D721Med (cell line): ENCODE data around the gene SMAD3.
"Not testable (repeated sequence)": the region's sequence is repeated elsewhere in the genome, so short reads cannot be mapped to it uniquely, and the experiment has no call there.

Experiments used
- DNase-seq: peaks from one replicate; pipeline ENCODE4 v3.0.0; 2011; ENCODE audit warnings: low spot score; ENCODE audit not compliant: insufficient read length
- FAIRE-seq: peaks from 2 replicates; lab custom pipeline; 2011; peaks lifted over from hg19 to GRCh38; lab: Jason Lieb, UNC
- TF ChIP-seq, protein P1 (sequence below): IDR thresholded peaks from 2 replicates; pipeline ENCODE4 v1.5.1; 2012; ENCODE audit warnings: mild to moderate bottlenecking, control low read depth; ENCODE audit not compliant: insufficient read depth; ENCODE audit errors: missing control alignments

The SMAD3 gene

DNA sequence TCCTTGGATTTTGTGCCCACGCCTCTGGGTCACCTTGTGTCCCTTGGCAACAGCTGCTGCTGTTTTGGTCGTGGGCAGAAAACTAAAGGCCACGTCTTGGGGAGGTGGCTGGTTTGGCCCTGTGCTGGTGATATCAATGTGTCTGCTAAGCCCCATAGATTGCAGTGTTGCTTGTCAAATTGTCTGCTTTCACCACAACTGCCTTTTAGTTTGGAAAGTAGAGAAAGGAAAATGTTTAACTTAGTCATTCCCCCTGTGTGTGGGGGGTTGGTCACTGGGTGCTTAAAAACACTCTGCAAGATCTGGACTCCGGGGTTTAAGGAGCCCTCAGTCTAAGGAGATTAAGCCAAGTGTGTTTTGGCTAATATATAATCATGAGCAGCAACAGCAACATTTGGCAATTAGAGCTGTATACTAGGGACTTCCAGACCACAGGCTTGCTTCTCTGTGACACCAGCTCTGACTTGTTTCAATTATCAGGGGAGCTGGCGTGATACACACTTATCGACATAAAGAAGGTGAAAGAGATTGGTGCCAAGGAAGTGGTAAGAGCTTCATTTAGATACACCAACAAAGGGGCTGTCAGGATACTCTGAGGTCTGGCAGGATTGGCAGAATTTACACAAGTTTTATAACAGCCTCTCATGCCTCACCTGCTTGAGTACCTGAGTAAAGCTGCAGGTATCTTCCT, 3.5 kb downstream of the SMAD3 start:
- no peak for DNase-seq
- FAIRE-seq: no peak

DNA sequence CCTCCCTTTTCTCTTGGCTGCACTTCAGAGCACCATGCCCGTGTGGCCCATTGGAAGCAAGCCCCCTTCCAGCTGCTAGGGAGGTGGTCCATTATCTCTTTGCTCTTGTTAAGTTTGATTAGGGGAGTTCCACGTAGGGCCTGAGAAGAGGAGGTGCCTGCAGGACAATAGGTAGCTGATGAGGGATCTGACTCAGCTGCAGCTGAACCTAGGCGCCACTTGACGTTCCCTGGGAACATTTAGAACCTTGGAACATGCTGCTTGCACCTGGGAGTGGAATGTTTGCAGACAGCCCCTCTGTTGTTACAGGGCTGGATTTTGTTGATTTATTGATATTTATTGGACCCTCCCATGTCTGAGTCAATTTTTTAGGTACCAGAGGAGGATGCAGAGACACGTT, 4.7 kb downstream of the SMAD3 start:
- TF ChIP-seq, protein P1, sequence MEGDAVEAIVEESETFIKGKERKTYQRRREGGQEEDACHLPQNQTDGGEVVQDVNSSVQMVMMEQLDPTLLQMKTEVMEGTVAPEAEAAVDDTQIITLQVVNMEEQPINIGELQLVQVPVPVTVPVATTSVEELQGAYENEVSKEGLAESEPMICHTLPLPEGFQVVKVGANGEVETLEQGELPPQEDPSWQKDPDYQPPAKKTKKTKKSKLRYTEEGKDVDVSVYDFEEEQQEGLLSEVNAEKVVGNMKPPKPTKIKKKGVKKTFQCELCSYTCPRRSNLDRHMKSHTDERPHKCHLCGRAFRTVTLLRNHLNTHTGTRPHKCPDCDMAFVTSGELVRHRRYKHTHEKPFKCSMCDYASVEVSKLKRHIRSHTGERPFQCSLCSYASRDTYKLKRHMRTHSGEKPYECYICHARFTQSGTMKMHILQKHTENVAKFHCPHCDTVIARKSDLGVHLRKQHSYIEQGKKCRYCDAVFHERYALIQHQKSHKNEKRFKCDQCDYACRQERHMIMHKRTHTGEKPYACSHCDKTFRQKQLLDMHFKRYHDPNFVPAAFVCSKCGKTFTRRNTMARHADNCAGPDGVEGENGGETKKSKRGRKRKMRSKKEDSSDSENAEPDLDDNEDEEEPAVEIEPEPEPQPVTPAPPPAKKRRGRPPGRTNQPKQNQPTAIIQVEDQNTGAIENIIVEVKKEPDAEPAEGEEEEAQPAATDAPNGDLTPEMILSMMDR: no peak
- FAIRE-seq (no peak), DNase-seq (no peak)

More for the DNA sequence above, 3.5 kb downstream of the SMAD3 start:
- TF ChIP-seq, protein P1: no peak

DNA sequence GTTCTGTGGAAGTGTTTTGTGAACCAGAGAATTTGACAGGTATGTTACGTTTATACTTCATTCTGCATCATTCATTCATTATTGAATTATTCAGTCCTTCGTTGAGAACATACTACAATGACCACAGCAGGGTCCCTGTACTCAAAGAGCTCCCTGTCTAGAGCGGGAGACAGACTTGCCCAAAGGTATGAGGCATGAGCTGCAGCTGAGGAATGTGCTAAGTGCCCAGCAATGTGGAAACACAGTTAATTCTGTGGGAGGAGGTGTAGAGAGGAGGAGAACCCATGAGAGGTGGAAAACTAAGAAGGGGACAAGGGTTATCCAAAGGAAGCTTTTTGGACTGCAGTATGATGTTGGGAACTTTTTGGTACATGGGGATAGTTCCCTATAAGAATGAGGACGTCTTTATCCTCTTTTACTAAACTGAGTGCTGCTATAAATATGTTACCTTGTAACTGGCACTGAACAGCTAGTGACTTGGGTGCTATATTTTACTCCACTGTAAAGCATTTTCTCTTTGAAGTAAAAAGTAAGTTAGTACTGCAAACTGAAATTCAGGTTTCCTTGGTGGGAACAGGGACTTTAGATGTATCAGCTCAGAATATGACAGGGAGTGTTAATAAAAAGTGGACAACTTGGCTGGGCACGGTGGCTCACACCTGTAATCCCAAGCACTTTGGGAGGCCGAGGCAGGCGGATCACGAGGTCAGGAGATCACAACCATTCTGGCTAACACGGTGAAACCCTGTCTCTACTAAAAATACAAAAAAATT, 5.7 kb downstream of the SMAD3 start:
- TF ChIP-seq, protein P1: no peak
- DNase-seq (no peak), FAIRE-seq (no peak)

DNA sequence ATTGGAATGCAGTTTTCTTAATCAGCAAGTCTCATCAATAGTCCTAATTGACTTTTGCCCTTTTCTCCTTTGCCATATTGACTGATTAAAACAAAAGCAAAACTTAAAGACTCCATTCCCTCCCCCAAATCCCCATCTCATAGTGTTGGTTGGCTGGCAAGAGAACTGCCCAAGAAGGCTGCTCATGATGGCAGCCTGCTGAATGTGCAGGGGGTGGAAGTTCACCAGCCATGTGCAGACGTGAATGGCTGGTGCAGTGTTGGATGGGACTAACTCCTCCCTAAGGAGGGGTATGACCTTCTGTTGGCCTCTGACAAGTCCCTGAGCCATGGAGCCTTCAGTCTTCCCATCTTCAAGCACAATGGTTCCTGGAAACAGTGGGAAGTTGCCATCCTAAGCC, 7.0 kb downstream of the SMAD3 start:
- TF ChIP-seq, protein P1: no peak
- FAIRE-seq (no peak), DNase-seq (no peak)

DNA sequence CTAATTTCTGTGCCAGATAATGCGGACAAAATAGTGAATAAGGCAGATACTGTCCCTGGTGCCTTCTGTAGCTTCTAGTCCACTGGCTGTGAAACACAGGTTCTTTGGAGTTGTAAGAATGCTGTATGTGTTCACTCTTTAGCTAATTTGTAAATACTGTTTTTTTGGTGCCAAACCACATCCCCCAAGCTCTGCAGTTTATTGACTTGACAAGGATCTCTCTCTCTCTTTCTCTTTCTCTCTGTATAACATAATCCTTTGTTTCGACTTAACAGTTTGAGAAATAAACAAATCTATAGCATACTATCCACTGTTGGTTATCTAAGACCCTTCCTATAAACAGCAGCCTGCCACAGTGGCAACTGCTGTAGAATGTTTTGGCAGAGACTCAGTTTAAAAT, 7.6 kb downstream of the SMAD3 start:
- FAIRE-seq (no peak), DNase-seq (no peak)
- TF ChIP-seq, protein P1: no peak

DNA sequence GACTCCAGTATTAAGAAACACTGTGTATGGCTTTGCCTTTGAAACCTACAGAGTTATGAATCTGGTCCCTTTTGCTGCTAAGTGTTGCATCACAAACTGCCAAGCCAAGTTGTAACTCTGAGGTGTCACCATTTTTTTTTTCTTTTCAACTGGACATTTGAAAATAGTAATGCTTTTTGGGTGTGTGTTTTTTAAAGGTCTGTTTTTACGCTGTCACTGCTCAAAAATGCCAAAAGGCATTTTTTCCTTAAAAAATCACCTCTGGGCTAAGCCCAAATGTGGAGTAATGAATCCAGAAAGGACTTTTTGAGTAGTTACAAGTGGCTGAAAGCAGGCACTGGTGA, 9.5 kb downstream of the SMAD3 start:
- TF ChIP-seq, protein P1: no peak
- FAIRE-seq (no peak), DNase-seq (no peak)

DNA sequence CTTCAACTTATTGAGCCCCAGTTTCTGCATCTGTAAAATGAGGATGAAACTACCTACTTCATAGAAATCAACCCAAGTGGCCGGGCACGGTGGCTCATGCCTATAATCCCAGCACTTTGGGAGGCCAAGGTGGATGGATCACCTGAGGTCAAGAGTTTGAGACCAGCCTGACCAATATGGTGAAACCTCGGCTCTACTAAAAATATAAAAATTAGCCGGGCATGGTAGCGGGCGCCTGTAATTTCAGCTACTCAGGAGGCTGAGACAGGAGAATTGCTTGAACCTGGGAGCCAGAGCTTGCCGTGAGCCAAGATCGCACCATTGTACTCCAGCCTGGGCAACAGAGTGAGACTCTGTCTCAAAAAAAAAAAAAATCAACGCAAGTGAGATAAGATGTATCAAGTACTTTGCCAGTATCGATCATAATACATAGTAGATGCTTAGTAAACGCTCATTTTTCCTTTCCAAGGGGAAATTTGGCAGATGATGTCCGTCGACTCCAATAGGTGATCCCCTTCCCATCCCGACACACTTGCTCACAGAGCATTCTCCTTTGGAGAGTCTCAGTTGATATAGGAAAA, 10.2 kb downstream of the SMAD3 start:
- not testable (repeated sequence) for DNase-seq, FAIRE-seq
